Spinal cord (tissue), 10 donors: ENCODE measurements around the gene YIPF5. TPM values are rescaled to one million over a fixed set of nuclear protein-coding genes. Genes with fewer than 3 reads are reported as not detected.

Experiments
- DNase-seq, 6 donors: peaks; one replicate each; pipeline versions ENCODE4 v3.0.0 to v3.0.0-alpha.2; 2013 to 2015; ENCODE audit warnings: low spot score in 6 of 6, low read depth in 4 of 6
- H3K27ac ChIP-seq: one replicate; pipeline ENCODE4 v1.5.1; 2013; ENCODE audit warnings: low read depth, low read length, control low read depth
- H3K27me3 ChIP-seq: one replicate; pipeline ENCODE4 v1.6.1; 2013; ENCODE audit warnings: low read length; ENCODE audit not compliant: control insufficient read depth, insufficient read depth
- H3K36me3 ChIP-seq: one replicate; pipeline ENCODE4 v1.6.1; 2013; ENCODE audit warnings: low read length; ENCODE audit not compliant: control insufficient read depth, insufficient read depth
- H3K4me1 ChIP-seq: one replicate; pipeline ENCODE4 v1.6.1; 2013; ENCODE audit warnings: low read length; ENCODE audit not compliant: control insufficient read depth, insufficient read depth
- H3K4me3 ChIP-seq: one replicate; pipeline ENCODE4 v1.5.1; 2013; ENCODE audit warnings: low read depth, low read length, control low read depth
- H3K9me3 ChIP-seq: one replicate; pipeline ENCODE4 v1.6.1; 2013; ENCODE audit warnings: low read length; ENCODE audit not compliant: control insufficient read depth, insufficient read depth
- WGBS: methylation state at CpG from one replicate; pipeline ENCODE4 v1.1.5; 2013; ENCODE audit warnings: missing lambda C conversion rate; ENCODE audit not compliant: insufficient coverage; 5-methylcytosine and 5-hydroxymethylcytosine counted together
- long read RNA-seq, 4 donors: transcript quantifications; one replicate each; lab custom pipeline, GENCODE V29; 2026
- polyA plus RNA-seq, 2 donors: library from polyadenylated mRNA; unstranded; fragments of 120-200 nt; gene quantifications; one replicate each; pipeline ENCODE4 v1.2.1, GENCODE V29; 2013; ENCODE audit not compliant: insufficient read length in 2 of 2
- total RNA-seq, 2 donors: library from RNA; depleted of rRNA in 1 of 2; stranded (reverse); fragments of 120-200 nt in 1 of 2; fragments of >200 nt in 1 of 2; gene quantifications; one replicate each; pipeline versions ENCODE4 v1.2.3 to v1.2.4, GENCODE V29; 2013 to 2014
- donor health status: healthy.

The YIPF5 gene
- total RNA-seq (10 to 100 TPM; 76.1 to 82.1 TPM), polyA plus RNA-seq (10 to 100 TPM; 37.5 to 39.0 TPM)
- long read RNA-seq, donor 1, transcript YIPF5-201 (6 exons, 3,147 nt): major isoform, 17 of 18 reads
- long read RNA-seq, donor 1, partial matches to known transcripts: 0 of 18 reads
- long read RNA-seq, donor 1, other reads (novel, unspliced or antisense): 0 of 18 reads
- long read RNA-seq, donor 2, transcript YIPF5-201 (6 exons, 3,147 nt): major isoform, 6 of 6 reads
- long read RNA-seq, donor 2, partial matches to known transcripts: 0 of 6 reads
- long read RNA-seq, donor 2, other reads (novel, unspliced or antisense): 0 of 6 reads
- long read RNA-seq, donor 3, transcript YIPF5-201 (6 exons, 3,147 nt): major isoform, 9 of 10 reads
- long read RNA-seq, donor 3, partial matches to known transcripts: 0 of 10 reads
- long read RNA-seq, donor 3, other reads (novel, unspliced or antisense): 0 of 10 reads
- long read RNA-seq, donor 4, transcript YIPF5-201 (6 exons, 3,147 nt): major isoform, 24 of 71 reads
- long read RNA-seq, donor 4, partial matches to known transcripts: 45 of 71 reads
- long read RNA-seq, donor 4, other reads (novel, unspliced or antisense): 0 of 71 reads

DNA sequence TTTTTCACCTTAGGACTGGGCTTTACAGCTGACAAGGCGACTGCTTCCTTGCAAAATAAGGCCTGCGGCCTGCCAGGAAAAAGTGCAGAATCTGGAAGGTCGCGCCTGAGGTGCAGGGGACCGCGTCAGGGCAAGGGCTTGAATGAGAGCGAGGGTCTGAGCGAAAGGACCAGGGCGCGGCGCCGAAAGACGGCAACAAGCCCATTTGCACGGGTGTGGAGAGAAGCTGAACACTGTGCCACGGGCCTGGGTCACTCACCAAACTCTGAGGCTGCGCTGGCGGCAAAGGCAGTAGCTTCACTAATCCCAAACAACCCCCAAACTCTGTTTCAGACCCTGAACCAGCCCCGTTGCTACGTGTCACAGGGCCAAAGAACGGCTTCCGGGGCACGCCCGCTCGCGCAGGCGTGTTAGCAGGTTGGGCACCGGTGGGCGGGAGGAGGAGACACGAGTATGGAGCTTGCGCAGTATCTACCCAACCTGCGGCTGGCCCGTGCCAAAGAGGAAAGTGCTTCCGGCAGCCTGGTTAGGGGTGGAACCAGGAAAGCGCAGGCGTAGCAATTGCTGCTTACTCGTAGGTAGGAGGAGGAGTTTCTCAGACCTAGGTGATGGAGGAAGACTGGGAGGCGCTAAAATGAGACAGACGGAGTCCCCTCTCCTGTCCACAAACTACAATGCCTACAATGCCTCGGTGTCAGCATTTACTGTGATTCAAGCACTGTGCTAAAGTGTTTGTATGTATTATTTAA lies at the start of gene YIPF5, which contains the start of gene KCTD16:
Gene YIPF5, minus strand, starts transcription at position 384 of the 749 bp plus-strand sequence. CDS start 704 bp downstream, outside the sequence.
Gene KCTD16, plus strand, starts transcription at position 598 of the 749 bp plus-strand sequence.
- Histone ChIP-seq H3K27ac (peak within 1 kb of the TSS; percentile 84), H3K9me3 (no peaks in the 10 kb centered on the region), H3K27me3 (no peaks in the 10 kb centered on the region), H3K36me3 (no peaks in the 10 kb centered on the region), H3K4me1 (no peaks in the 10 kb centered on the region), H3K4me3 (peak within 1 kb of the TSS; percentile 98)
- DNase-seq: peak; percentile 82 to 99 (median 92)
- WGBS: 0% methylated on average over 34 of the region's 39 CpGs

DNA sequence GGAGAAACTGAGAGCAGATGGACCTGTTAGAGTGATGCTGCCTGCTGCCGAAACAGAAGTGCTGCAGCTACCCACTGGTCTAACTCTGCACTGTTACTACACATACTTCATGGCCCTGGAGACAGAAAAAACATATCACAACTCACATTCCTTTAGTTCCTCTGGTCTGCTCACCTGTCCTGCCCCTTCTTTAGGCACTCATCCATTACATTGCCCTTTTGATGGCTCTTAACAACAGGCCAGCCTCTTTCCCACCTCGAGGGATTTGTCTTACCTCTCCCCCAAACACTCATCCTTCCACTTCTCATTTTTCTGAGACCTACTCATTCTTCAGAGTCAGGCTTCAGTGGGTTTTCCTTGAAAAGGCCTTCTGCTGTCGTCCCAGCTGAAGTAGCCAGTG lies 49.4 kb upstream of the YIPF5 start:
- peaks cover 3% of the 10 kb centered on the region for H3K4me1 ChIP-seq
- H3K27me3 ChIP-seq: no peaks in the 10 kb centered on the region
- WGBS: 90% methylated on average over 2 of the region's 3 CpGs
- H3K27ac ChIP-seq: no peak overlapping the region
- no peak for DNase-seq
- H3K9me3 ChIP-seq: no peaks in the 10 kb centered on the region
- no peaks in the 10 kb centered on the region for H3K36me3 ChIP-seq
- no peak overlapping the region for H3K4me3 ChIP-seq

DNA sequence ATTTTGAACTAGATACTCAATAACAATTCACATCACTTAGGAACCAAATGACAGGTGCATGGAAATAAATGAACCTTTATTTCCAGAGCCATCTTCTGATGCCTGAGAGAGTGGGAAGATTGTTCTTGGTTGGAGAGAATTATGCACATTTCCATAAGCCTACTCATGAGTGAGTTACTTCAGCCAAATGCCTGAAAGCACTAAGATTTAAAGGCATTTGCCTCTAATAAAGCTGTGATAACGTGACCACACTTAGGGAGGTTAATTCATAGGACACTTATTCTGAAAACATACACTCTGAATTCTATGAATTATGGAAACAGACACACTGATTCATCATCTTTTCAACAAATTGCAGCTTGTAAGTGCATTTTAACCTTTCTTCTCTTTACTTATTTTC lies 40.2 kb upstream of the YIPF5 start:
- H3K27ac ChIP-seq: no peak overlapping the region
- H3K4me1 ChIP-seq: no peaks in the 10 kb centered on the region
- DNase-seq: no peak
- no peaks in the 10 kb centered on the region for H3K9me3 ChIP-seq
- no peaks in the 10 kb centered on the region for H3K36me3 ChIP-seq
- no CpG with 5 or more reads among the region's 1 CpG for whole genome bisulfite sequencing
- no peak overlapping the region for H3K4me3 ChIP-seq
- no peaks in the 10 kb centered on the region for H3K27me3 ChIP-seq

GRCh38 chr5:144209361-144209760 lies 38.9 kb upstream of the YIPF5 start:
- DNase-seq: peak in 2 of 6 donors; percentile 50 to 93
- WGBS: no CpG with 5 or more reads among the region's 4 CpGs
- Histone ChIP-seq H3K4me1 (peaks cover 7% of the 10 kb centered on the region), H3K4me3 (peak overlapping the region; percentile 16), H3K36me3 (no peaks in the 10 kb centered on the region), H3K9me3 (no peaks in the 10 kb centered on the region), H3K27ac (no peak overlapping the region), H3K27me3 (no peaks in the 10 kb centered on the region)

- Histone ChIP-seq H3K4me1 (peaks cover 8% of the 10 kb centered on the region), H3K9me3 (no peaks in the 10 kb centered on the region), H3K27me3 (no peaks in the 10 kb centered on the region), H3K36me3 (no peaks in the 10 kb centered on the region), H3K4me3 (peak overlapping the region; percentile 21), H3K27ac (no peak overlapping the region)
- DNase-seq: peak in 2 of 6 donors; percentile 78 to 92
These were observed 37.5 kb upstream of the YIPF5 start for GRCh38 chr5:144207875-144208444.

GRCh38 chr5:144206141-144206540 lies 35.7 kb upstream of the YIPF5 start:
- peak overlapping the region; percentile 17 for H3K4me3 ChIP-seq
- DNase-seq: peak in 1 of 6 donors; percentile 28
- WGBS: no CpG with 5 or more reads among the region's 2 CpGs
- no peak overlapping the region for H3K27ac ChIP-seq
- H3K27me3 ChIP-seq: no peaks in the 10 kb centered on the region
- peaks cover 8% of the 10 kb centered on the region for H3K4me1 ChIP-seq
- H3K36me3 ChIP-seq: no peaks in the 10 kb centered on the region
- H3K9me3 ChIP-seq: no peaks in the 10 kb centered on the region

DNA sequence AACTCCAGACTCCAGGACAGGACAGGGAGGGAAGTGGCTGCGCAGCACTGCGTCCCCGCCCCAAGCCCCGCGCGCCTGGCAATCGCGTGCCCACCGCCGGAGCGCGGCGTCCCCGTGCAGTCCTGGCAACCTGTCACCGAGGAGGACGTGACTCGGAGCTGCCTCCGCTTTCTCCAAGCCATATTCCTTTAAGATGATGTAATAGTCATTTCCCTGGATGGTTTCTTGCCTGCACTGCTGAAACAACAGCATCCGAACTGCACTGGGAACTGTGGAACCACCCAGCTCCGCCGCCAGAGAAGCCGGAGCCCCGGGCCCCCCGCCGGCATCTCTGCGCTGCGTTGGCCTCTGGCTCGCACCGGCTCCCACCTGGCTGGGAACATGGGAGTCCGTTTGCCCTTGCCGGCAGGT lies 34.7 kb upstream of the YIPF5 start:
- Histone ChIP-seq H3K27ac (peak overlapping the region; percentile 16), H3K4me3 (peak overlapping the region; percentile 48), H3K9me3 (no peaks in the 10 kb centered on the region), H3K36me3 (no peaks in the 10 kb centered on the region), H3K4me1 (peaks cover 8% of the 10 kb centered on the region), H3K27me3 (no peaks in the 10 kb centered on the region)
- under 1% methylated on average over 31 of the region's 31 CpGs for WGBS
- DNase-seq: peak in 2 of 6 donors; percentile 76 to 82

- 56% methylated on average over 3 of the region's 10 CpGs for WGBS
- Histone ChIP-seq H3K36me3 (no peaks in the 10 kb centered on the region), H3K9me3 (no peaks in the 10 kb centered on the region), H3K4me3 (no peak overlapping the region), H3K27ac (no peak overlapping the region), H3K4me1 (peaks cover 8% of the 10 kb centered on the region), H3K27me3 (no peaks in the 10 kb centered on the region)
- DNase-seq: peak in 3 of 6 donors; percentile 78 to 94 (median 89)
These were observed 33.5 kb upstream of the YIPF5 start for GRCh38 chr5:144203750-144204596.
